A673 (cell line): ENCODE results near the gene WDCP. TPM values are rescaled to one million over a fixed set of nuclear protein-coding genes. Genes with fewer than 3 reads are reported as not detected.

Experiments used
- BruUV-seq: library from RNA; stranded (reverse); fragments of 400-500 nt; replicated peaks from 2 replicates; lab custom pipeline; 2021; lab: Mats Ljungman, UMichigan
- CTCF ChIA-PET: fragments of 300-600 bp; sonication (Branson Sonifier 250); formaldehyde crosslinking; loops from one replicate; lab custom pipeline; 2022; ENCODE audit warnings: antibody characterized with exemption; lab: Charles Lee
- POLR2A ChIA-PET: fragments of 300-600 bp; sonication (Branson Sonifier 250); formaldehyde crosslinking; loops from one replicate; lab custom pipeline; 2022; ENCODE audit warnings: antibody characterized with exemption; ENCODE audit not compliant: low non-redundant PET; lab: Charles Lee
- DNase-seq: peaks from one replicate; pipeline ENCODE4 v3.0.0-alpha.2; 2015; ENCODE audit warnings: low spot score
- H3K27ac ChIP-seq: fragments of 200-600 bp; sonication (generic); 2 replicates; pipeline ENCODE4 v1.5.1; 2016; ENCODE audit warnings: mixed run types, low read depth, mild to moderate bottlenecking, mixed read lengths, antibody characterized with exemption, low read length; ENCODE audit not compliant: poor library complexity, severe bottlenecking
- H3K27me3 ChIP-seq: fragments of 200-600 bp; sonication (generic); replicated peaks from 2 replicates; pipeline ENCODE4 v1.6.1; 2017; ENCODE audit warnings: mixed run types, low read depth, mild to moderate bottlenecking, mixed read lengths, antibody characterized with exemption, low read length; ENCODE audit not compliant: insufficient read depth, poor library complexity
- H3K36me3 ChIP-seq: fragments of 200-600 bp; sonication (generic); 2 replicates; pipeline ENCODE4 v1.6.1; 2016; ENCODE audit warnings: mixed run types, mild to moderate bottlenecking, mixed read lengths, antibody characterized with exemption, low read length; ENCODE audit not compliant: insufficient read depth, poor library complexity, severe bottlenecking
- H3K4me1 ChIP-seq: fragments of 200-600 bp; sonication (generic); 2 replicates; pipeline ENCODE4 v1.6.1; 2017; ENCODE audit warnings: mixed run types, mild to moderate bottlenecking, mixed read lengths, antibody characterized with exemption, low read length; ENCODE audit not compliant: insufficient read depth, poor library complexity, severe bottlenecking
- H3K4me3 ChIP-seq: fragments of 200-600 bp; sonication (generic); 2 replicates; pipeline ENCODE4 v1.5.1; 2016; ENCODE audit warnings: low read depth, mixed run types, mild to moderate bottlenecking, mixed read lengths, low read length; ENCODE audit not compliant: poor library complexity, severe bottlenecking
- H3K9me3 ChIP-seq: fragments of 200-600 bp; sonication (generic); 2 replicates; pipeline ENCODE4 v1.6.1; 2016; ENCODE audit warnings: mixed run types, low read depth, mild to moderate bottlenecking, mixed read lengths, antibody characterized with exemption, low read length; ENCODE audit not compliant: poor library complexity, severe bottlenecking
- CTCF ChIP-seq: fragments of 300-800, 200-600 bp; sonication (generic); conservative IDR thresholded peaks from 2 replicates; pipeline ENCODE4 v1.5.1; 2017; ENCODE audit warnings: low read depth, mild to moderate bottlenecking, antibody characterized with exemption, low read length, moderate library complexity, mixed read lengths
- EZH2 ChIP-seq: fragments of 200-600 bp; sonication (generic); IDR thresholded peaks from 2 replicates; pipeline ENCODE4 v1.6.1; 2017; ENCODE audit warnings: borderline replicate concordance, low read depth, mild to moderate bottlenecking, mixed read lengths, antibody characterized with exemption, low read length; ENCODE audit not compliant: poor library complexity, severe bottlenecking
- intact Hi-C: fragments of 100-400 bp; cut with micrococcal nuclease; formaldehyde crosslinking; loops from one replicate; pipeline ENCODE4 v1.10.0; 2022; ENCODE audit not compliant: unreplicated experiment
- total RNA-seq: library from RNA; stranded (reverse); gene quantifications from 2 replicates; pipeline ENCODE4 v1.2.3, GENCODE V29; 2021

WDCP gene
- total RNA-seq, 1 experiment from 2014 or later, result 30.8 TPM

DNA sequence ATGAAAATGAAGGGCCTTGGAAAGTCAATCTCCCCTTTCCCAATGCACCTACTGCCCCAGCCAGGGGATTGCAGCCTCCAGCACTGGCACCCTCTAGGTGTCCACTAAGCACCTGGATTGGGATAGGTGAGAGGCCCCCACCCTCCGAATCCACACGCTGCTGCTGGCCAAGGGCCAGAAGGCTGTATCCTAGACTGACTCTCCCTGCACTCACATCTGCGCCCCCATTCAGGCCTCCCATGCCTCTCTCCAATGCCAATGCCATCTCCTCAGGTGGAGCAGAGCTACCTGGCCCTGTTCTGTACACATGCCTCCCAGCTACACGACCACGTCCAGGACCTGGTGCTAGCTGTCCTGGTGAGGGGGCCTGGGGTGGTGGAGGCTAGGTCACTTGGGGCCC is 27.5 kb downstream of the WDCP start:
- Histone ChIP-seq H3K4me1 (no peaks in the 10 kb centered on the region), H3K9me3 (no peaks in the 10 kb centered on the region), H3K27me3 (no peaks in the 10 kb centered on the region), H3K36me3 (no peaks in the 10 kb centered on the region), H3K4me3 (no peak overlapping the region), H3K27ac (no peak overlapping the region)
- POLR2A ChIA-PET, result no interaction called here
- CTCF ChIA-PET, result no interaction called here
- TF ChIP-seq EZH2 (no peak), CTCF (no peak)
- no peak for DNase-seq
- intact Hi-C loops, result no loop called here
- no TSS peak for BruUV-seq

GRCh38 chr2:24018241-24018640 is 28.9 kb downstream of the WDCP start:
- POLR2A ChIA-PET, result no interaction called here
- Histone ChIP-seq H3K27ac (no peak overlapping the region), H3K27me3 (no peaks in the 10 kb centered on the region), H3K9me3 (no peaks in the 10 kb centered on the region), H3K4me3 (no peak overlapping the region), H3K36me3 (no peaks in the 10 kb centered on the region), H3K4me1 (no peaks in the 10 kb centered on the region)
- CTCF ChIA-PET, result no interaction called here
- intact Hi-C loops, result no loop called here
- TF ChIP-seq EZH2, result no peak
- no peak for TF ChIP-seq CTCF
- no peak for DNase-seq
- no TSS peak for BruUV-seq

GRCh38 chr2:24017711-24018110 is 29.5 kb downstream of the WDCP start:
- ChIA-PET CTCF (no interaction called here), POLR2A (no interaction called here)
- Histone ChIP-seq H3K36me3 (no peaks in the 10 kb centered on the region), H3K27ac (no peak overlapping the region), H3K4me1 (no peaks in the 10 kb centered on the region), H3K4me3 (no peak overlapping the region), H3K27me3 (no peaks in the 10 kb centered on the region), H3K9me3 (no peaks in the 10 kb centered on the region)
- BruUV-seq, result no TSS peak
- DNase-seq, result no peak
- intact Hi-C loops, result no loop called here
- no peak for TF ChIP-seq CTCF
- no peak for TF ChIP-seq EZH2
